Esophagus squamous epithelium (tissue), 5 donors: Measurements from ENCODE around the gene ZNF652. TPM values are rescaled to one million over a fixed set of nuclear protein-coding genes. Genes with fewer than 3 reads are reported as not detected.
"Not testable (repeated sequence)": the region's sequence is repeated elsewhere in the genome, so short reads cannot be mapped to it uniquely, and the experiment has no call there.

Source experiments
- DNase-seq: peaks from one replicate; lab custom pipeline; 2025; lab: John Stamatoyannopoulos, UW
- H3K27ac ChIP-seq, 4 donors: fragments of 200-600 bp; sonication (generic); one replicate each; pipeline ENCODE4 v1.5.1; 2016 to 2019; ENCODE audit warnings: mild to moderate bottlenecking in 1 of 4
- H3K27me3 ChIP-seq, 4 donors: fragments of 200-600 bp; sonication (generic); 1 replicate in 3 of 4; 2 replicates in 1 of 4; pipeline versions ENCODE4 v1.5.1 to v1.6.0; 2017 to 2021; ENCODE audit warnings: antibody characterized with exemption in 1 of 4
- H3K36me3 ChIP-seq, 3 donors: fragments of 200-600 bp; sonication (generic); one replicate each; pipeline ENCODE4 v1.5.1; 2016 to 2019
- H3K4me1 ChIP-seq, 3 donors: fragments of 200-600 bp; sonication (generic); one replicate each; pipeline ENCODE4 v1.5.1; 2017 to 2019
- H3K4me3 ChIP-seq, 4 donors: fragments of 200-600 bp; sonication (generic); 1 replicate in 3 of 4; 2 replicates in 1 of 4; pipeline ENCODE4 v1.5.1; 2016 to 2019; ENCODE audit warnings: mild to moderate bottlenecking in 2 of 4, moderate library complexity in 1 of 4
- H3K9me3 ChIP-seq, 3 donors: fragments of 200-600 bp; sonication (generic); one replicate each; pipeline ENCODE4 v1.5.1; 2016 to 2019
- POLR2A ChIP-seq, 4 donors: fragments of 450-650 bp; IDR thresholded peaks; one replicate each; pipeline ENCODE4 v1.6.1; 2017; ENCODE audit warnings: antibody characterized with exemption in 4 of 4, mild to moderate bottlenecking in 4 of 4, moderate library complexity in 3 of 4
- WGBS, 2 donors: methylation state at CpG; one replicate each; pipeline ENCODE4 v1.1.5; 2018; 5-methylcytosine and 5-hydroxymethylcytosine counted together
- intact Hi-C: fragments of 100-400 bp; cut with DNase I; formaldehyde crosslinking; loops from one replicate; pipeline ENCODE4 v1.15.0; 2022
- total RNA-seq, 4 donors: library from RNA; depleted of rRNA; stranded (reverse); fragments of >200 nt; gene quantifications; one replicate each; pipeline ENCODE4 v1.1.0, GENCODE V29; 2016
- TF ChIP-seq, protein P1 (sequence below), 6 experiments: fragments of 450-650 bp in 4 of 6; fragments of 200-600 bp in 2 of 6; sonication (generic) in 2 of 6; IDR thresholded peaks; one replicate each; pipeline ENCODE4 v1.5.1; 2016 to 2019; ENCODE audit warnings: antibody characterized with exemption in 6 of 6, mild to moderate bottlenecking in 4 of 6, moderate library complexity in 4 of 6
- donor health status: DM: yes; HTN: yes; CAD: no.

The ZNF652 gene
- total RNA-seq, 4 donors from 2014 or later: 14.0 to 32.6 (median 20.9) TPM

GRCh38 chr17:49390548-49391324 is 28.7 kb upstream of the ZNF652 start:
- no peak for DNase-seq
- no peak for TF ChIP-seq POLR2A (IDR thresholded peaks at IDR 0.05)
- TF ChIP-seq, protein P1, sequence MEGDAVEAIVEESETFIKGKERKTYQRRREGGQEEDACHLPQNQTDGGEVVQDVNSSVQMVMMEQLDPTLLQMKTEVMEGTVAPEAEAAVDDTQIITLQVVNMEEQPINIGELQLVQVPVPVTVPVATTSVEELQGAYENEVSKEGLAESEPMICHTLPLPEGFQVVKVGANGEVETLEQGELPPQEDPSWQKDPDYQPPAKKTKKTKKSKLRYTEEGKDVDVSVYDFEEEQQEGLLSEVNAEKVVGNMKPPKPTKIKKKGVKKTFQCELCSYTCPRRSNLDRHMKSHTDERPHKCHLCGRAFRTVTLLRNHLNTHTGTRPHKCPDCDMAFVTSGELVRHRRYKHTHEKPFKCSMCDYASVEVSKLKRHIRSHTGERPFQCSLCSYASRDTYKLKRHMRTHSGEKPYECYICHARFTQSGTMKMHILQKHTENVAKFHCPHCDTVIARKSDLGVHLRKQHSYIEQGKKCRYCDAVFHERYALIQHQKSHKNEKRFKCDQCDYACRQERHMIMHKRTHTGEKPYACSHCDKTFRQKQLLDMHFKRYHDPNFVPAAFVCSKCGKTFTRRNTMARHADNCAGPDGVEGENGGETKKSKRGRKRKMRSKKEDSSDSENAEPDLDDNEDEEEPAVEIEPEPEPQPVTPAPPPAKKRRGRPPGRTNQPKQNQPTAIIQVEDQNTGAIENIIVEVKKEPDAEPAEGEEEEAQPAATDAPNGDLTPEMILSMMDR (IDR thresholded peaks at IDR 0.05): no peak
- Histone ChIP-seq H3K27me3 (no peaks in the 10 kb centered on the region), H3K36me3 (no peaks in the 10 kb centered on the region), H3K4me1 (peaks cover 10 to 63% (median 23%) of the 10 kb centered on the region in 3 donors), H3K4me3 (no peak overlapping the region), H3K27ac (peak overlapping the region; percentile 45 to 84 (median 69)), H3K9me3 (no peaks in the 10 kb centered on the region)
- 53 to 57% methylated on average over 4 to 5 of the region's 9 CpGs for WGBS, 2 donors
- intact Hi-C loops: no loop called here

- Histone ChIP-seq H3K27ac (peak overlapping the region; percentile 45 to 84 (median 69)), H3K4me1 (peaks cover 10 to 65% (median 21%) of the 10 kb centered on the region in 3 donors)
- whole genome bisulfite sequencing, 2 donors: 40 to 49% methylated on average over 12 of the region's 12 CpGs
- H3K27me3 ChIP-seq, H3K9me3 ChIP-seq, H3K4me3 ChIP-seq, DNase-seq, intact Hi-C loops, H3K36me3 ChIP-seq: not testable (repeated sequence)
Measured at GRCh38 chr17:49389514-49390347, 27.7 kb upstream of the ZNF652 start.

DNA sequence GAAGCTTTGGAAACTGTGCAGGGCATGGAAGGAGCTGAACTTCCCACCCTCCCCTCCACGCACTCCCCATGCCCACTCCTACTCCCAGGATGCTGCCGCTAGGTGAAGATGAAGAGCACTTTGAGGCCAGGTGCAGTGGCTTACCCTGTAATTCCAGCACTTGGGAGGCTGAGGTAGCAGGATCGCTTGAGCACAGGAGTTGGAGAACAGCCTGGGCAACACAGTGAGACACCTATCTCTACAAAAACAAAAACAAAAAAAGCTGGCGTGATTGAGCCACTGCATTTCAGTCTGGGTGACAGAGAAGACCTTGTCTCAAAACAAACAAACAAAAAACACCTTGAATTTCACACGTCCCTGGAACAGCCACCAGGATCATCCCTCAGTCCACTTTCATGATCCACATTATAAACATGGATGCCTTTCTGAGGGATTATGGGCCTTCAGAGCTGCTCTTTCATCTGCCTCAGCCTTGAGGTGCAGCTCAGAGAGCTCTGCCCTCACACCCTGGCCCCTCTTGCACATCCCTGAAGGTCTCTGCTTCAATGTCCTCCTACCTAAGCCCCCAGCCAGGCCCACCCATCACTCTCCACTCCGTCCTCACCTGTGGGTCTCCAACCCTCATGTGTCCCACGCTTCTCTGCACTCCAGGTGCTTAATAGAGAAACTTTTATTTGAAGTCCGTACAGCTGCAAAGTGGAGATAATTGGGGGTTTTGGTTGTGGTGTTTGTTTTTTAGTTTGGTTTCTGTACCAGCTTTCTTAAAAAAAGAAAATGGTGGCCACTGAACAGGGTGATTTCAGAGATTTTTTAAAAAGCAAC is 26.9 kb upstream of the ZNF652 start:
- H3K27ac ChIP-seq: peak overlapping the region in 3 of 4 donors; percentile 17 to 84 (median 19)

DNA sequence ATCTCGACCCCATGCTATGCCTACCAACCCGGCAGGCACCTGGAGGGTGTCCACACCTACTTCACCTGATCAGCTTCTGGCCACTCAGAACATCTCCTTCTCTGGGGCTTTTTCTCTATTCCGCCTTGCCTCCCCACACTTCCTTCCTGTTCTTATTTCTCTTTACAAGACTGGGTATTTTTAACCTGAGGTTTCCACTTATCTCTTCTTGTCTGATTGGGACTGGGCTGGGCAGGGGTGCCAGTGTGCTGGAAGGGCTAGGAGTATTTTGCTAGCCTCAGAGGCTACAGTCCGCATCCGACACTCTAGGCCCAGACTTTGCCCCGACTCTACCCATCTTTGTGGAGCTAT is 26.2 kb upstream of the ZNF652 start:
- intact Hi-C loops: no loop called here
- no peak overlapping the region for H3K4me3 ChIP-seq
- H3K4me1 ChIP-seq: peaks cover 10 to 55% (median 19%) of the 10 kb centered on the region in 3 donors
- 57 to 79% methylated on average over 6 of the region's 6 CpGs for WGBS, 2 donors
- no peak for DNase-seq
- H3K9me3 ChIP-seq: no peaks in the 10 kb centered on the region
- TF ChIP-seq, protein P1 (IDR thresholded peaks at IDR 0.05): no peak
- TF ChIP-seq POLR2A (IDR thresholded peaks at IDR 0.05): no peak
- H3K27ac ChIP-seq: peak overlapping the region in 3 of 4 donors; percentile 17 to 84 (median 19)
- H3K36me3 ChIP-seq: no peaks in the 10 kb centered on the region
- H3K27me3 ChIP-seq: no peaks in the 10 kb centered on the region

More for the DNA sequence above, 26.9 kb upstream of the ZNF652 start:
- intact Hi-C loops: no loop called here
- Histone ChIP-seq H3K4me1 (peaks cover 10 to 60% (median 19%) of the 10 kb centered on the region in 3 donors), H3K27me3 (no peaks in the 10 kb centered on the region), H3K4me3 (no peak overlapping the region), H3K36me3 (no peaks in the 10 kb centered on the region), H3K9me3 (no peaks in the 10 kb centered on the region)
- WGBS, 2 donors: 81 to 96% methylated on average over 6 to 7 of the region's 8 CpGs
- no peak for DNase-seq
- no peak for TF ChIP-seq POLR2A (IDR thresholded peaks at IDR 0.05)
- TF ChIP-seq, protein P1 (IDR thresholded peaks at IDR 0.05): no peak
